Measurements from ENCODE around the gene MED10.
"Not testable (repeated sequence)": the region's sequence is repeated elsewhere in the genome, so short reads cannot be mapped to it uniquely, and the experiment has no call there.

DNA sequence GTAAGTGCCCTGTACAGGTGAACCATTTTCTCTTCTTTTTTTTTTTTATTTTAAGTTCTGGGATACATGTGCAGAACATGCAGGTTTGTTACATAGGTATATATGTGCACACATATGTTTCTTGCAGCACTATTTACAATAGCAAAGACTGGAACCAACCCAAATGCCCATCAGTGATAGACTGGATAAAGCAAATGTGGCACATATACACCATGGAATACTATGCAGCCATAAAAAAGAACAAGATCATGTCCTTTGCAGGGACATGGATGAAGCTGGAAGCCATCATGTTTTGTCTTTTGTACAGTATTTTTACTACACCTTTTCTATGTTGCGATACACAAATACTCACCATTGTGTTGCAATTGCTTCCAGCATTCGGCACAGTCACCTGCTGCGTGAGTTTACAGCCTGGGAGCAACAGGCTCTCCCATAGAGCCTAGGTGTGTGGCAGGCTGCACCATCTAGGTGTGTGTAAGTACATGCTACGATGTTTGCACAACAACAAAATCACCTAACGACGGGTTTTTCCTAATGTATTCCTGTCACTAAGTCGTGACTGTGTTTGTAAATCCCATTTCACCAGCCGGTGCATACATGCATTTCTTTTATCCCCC is 20.4 kb downstream of the MED10 start:
- TF ChIP-seq SMC3 (IDR thresholded peaks at IDR 0.05; ENCODE audit: low read depth, low read length); CTCF (IDR thresholded peaks at IDR 0.05): not testable (repeated sequence)

Data from SK-N-SH (cell line).